Neuronal stem cell (in vitro differentiated cells): ENCODE measurements around the gene ADGRA3.
A peak's percentile ranks its signal among the peaks of the same experiment; 100 is the strongest.

Experiments used
- DNase-seq: peaks from one replicate; pipeline ENCODE4 v3.0.0-alpha.2; 2013; ENCODE audit warnings: low spot score
- H2AFZ ChIP-seq: one replicate; pipeline ENCODE4 v1.6.1; 2013; ENCODE audit warnings: mild to moderate bottlenecking, low read length, inconsistent platforms
- H2AK5ac ChIP-seq: 2 replicates; pipeline ENCODE4 v1.6.1; 2013; ENCODE audit warnings: low read depth, mild to moderate bottlenecking, inconsistent platforms, low read length, moderate library complexity, mixed read lengths
- H2BK120ac ChIP-seq: 2 replicates; pipeline ENCODE4 v1.6.1; 2013; ENCODE audit warnings: low read depth, mild to moderate bottlenecking, inconsistent platforms, low read length, moderate library complexity, mixed read lengths
- H2BK12ac ChIP-seq: one replicate; pipeline ENCODE4 v1.6.1; 2013; ENCODE audit warnings: low read length, inconsistent platforms
- H2BK15ac ChIP-seq: 2 replicates; pipeline ENCODE4 v1.6.1; 2013; ENCODE audit warnings: mild to moderate bottlenecking, low read length, inconsistent platforms, mixed read lengths
- H2BK5ac ChIP-seq: one replicate; pipeline ENCODE4 v1.6.1; 2013; ENCODE audit warnings: inconsistent platforms, mild to moderate bottlenecking, low read length, moderate library complexity
- H3K14ac ChIP-seq: one replicate; pipeline ENCODE4 v1.6.1; 2013; ENCODE audit warnings: low read length, inconsistent platforms
- H3K18ac ChIP-seq: 2 replicates; pipeline ENCODE4 v1.6.1; 2013; ENCODE audit warnings: low read length, inconsistent platforms
- H3K23ac ChIP-seq: 2 replicates; pipeline ENCODE4 v1.6.1; 2013; ENCODE audit warnings: low read depth, mild to moderate bottlenecking, mixed read lengths, low read length, inconsistent platforms; ENCODE audit not compliant: poor library complexity
- H3K27ac ChIP-seq: replicated peaks from 3 replicates; pipeline ENCODE4 v1.5.1; 2013; ENCODE audit warnings: low read length, inconsistent platforms
- H3K27me3 ChIP-seq, 3 experiments: 2 replicates each; pipeline ENCODE4 v1.6.1; 2013; ENCODE audit warnings: low read length in 3 of 3, mild to moderate bottlenecking in 2 of 3, inconsistent platforms in 1 of 3, low read depth in 1 of 3, mixed read lengths in 1 of 3, moderate library complexity in 1 of 3; ENCODE audit not compliant: control insufficient read depth in 3 of 3, insufficient read depth in 3 of 3
- H3K36me3 ChIP-seq, 2 donors: replicated peaks in 1 of 2; 2 replicates each; pipeline ENCODE4 v1.6.1; 2013; ENCODE audit warnings: low read length in 2 of 2; ENCODE audit not compliant: control insufficient read depth in 2 of 2, insufficient read depth in 2 of 2
- H3K4ac ChIP-seq: 2 replicates; pipeline ENCODE4 v1.6.1; 2013; ENCODE audit warnings: inconsistent platforms, mild to moderate bottlenecking, low read length, moderate library complexity
- H3K4me1 ChIP-seq, 2 donors: 1 replicate in 1 of 2; 2 replicates in 1 of 2; pipeline ENCODE4 v1.6.1; 2013; ENCODE audit warnings: low read length in 2 of 2, low read depth in 1 of 2; ENCODE audit not compliant: control insufficient read depth in 2 of 2, insufficient read depth in 1 of 2
- H3K4me2 ChIP-seq: one replicate; pipeline ENCODE4 v1.6.1; 2013; ENCODE audit warnings: mild to moderate bottlenecking, low read length, inconsistent platforms; ENCODE audit not compliant: insufficient read depth, poor library complexity, severe bottlenecking
- H3K4me3 ChIP-seq, 2 donors: 2 replicates each; pipeline ENCODE4 v1.5.1; 2013; ENCODE audit warnings: low read length in 2 of 2, mild to moderate bottlenecking in 2 of 2, inconsistent platforms in 1 of 2, moderate library complexity in 1 of 2
- H3K79me1 ChIP-seq: one replicate; pipeline ENCODE4 v1.6.1; 2013; ENCODE audit warnings: low read depth, mild to moderate bottlenecking, inconsistent platforms, low read length, moderate library complexity
- H3K9ac ChIP-seq: one replicate; pipeline ENCODE4 v1.6.1; 2013; ENCODE audit warnings: mild to moderate bottlenecking, low read depth, low read length, inconsistent platforms; ENCODE audit not compliant: poor library complexity
- H3K9me3 ChIP-seq, 2 donors: replicated peaks in 1 of 2; 2 replicates each; pipeline versions ENCODE3 to v1.6.1; 2013; ENCODE audit warnings: low read length in 2 of 2, mild to moderate bottlenecking in 2 of 2, inconsistent platforms in 1 of 2, low read depth in 1 of 2, mixed read lengths in 1 of 2, moderate library complexity in 1 of 2; ENCODE audit not compliant: control insufficient read depth in 2 of 2, insufficient read depth in 1 of 2
- H4K8ac ChIP-seq: one replicate; pipeline ENCODE4 v1.6.1; 2013; ENCODE audit warnings: low read depth, mild to moderate bottlenecking, inconsistent platforms, low read length, moderate library complexity
- H4K91ac ChIP-seq: one replicate; pipeline ENCODE4 v1.6.1; 2013; ENCODE audit warnings: low read length, low read depth, mild to moderate bottlenecking, inconsistent platforms; ENCODE audit not compliant: poor library complexity
- WGBS, 2 donors: extraction: QIAGEN DNeasy Blood & Tissue Kit; methylation state at CpG; one replicate each; pipeline ENCODE4 v1.1.7; 2013; ENCODE audit warnings: missing lambda C conversion rate in 2 of 2, mixed read lengths in 1 of 2; ENCODE audit not compliant: insufficient read length in 2 of 2, insufficient replicate concordance in 1 of 2; ENCODE audit errors: extremely low coverage in 2 of 2; 5-methylcytosine and 5-hydroxymethylcytosine counted together

ADGRA3 gene

DNA sequence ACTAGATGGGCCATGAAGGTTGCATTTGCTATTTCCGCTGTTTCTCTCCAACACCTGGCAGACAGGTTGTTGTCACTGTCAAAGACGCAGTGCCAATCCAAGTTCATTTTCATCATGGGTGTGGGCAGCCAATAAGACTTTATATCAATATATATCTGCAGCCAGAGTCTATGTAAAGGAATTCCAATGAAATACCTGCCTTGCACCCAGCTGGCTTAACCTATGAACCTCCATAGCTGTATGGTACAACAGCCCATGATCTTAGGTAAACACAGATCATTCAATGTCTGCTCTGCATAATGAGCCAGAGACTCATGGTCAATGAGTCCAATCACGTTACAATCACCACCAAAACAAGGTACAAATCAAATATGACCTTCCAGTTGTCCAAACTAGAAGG, 37.7 kb upstream of the ADGRA3 start:
- Histone ChIP-seq H2AK5ac (no peak overlapping the region), H3K14ac (no peak overlapping the region), H4K8ac (no peak overlapping the region), H2BK120ac (no peak overlapping the region), H4K91ac (no peak overlapping the region), H3K36me3 (no peaks in the 10 kb centered on the region), H2AFZ (no peak overlapping the region), H2BK5ac (no peak overlapping the region), H3K23ac (no peak overlapping the region), H2BK15ac (no peak overlapping the region), H3K9me3 (no peaks in the 10 kb centered on the region), H3K9ac (no peak overlapping the region), H3K18ac (no peak overlapping the region), H3K4ac (no peak overlapping the region), H3K4me3 (no peak overlapping the region), H3K4me2 (no peak overlapping the region), H3K4me1 (no peaks in the 10 kb centered on the region), H3K27me3 (no peaks in the 10 kb centered on the region), H3K79me1 (no peaks in the 10 kb centered on the region), H2BK12ac (no peak overlapping the region), H3K27ac (no peak overlapping the region)
- no peak for DNase-seq
- WGBS, 2 donors = no CpG with 5 or more reads among the region's 3 CpGs

- H3K9me3 ChIP-seq = no peaks in the 10 kb centered on the region
- H3K18ac ChIP-seq = no peak overlapping the region
- no peaks in the 10 kb centered on the region for H3K36me3 ChIP-seq
- no peak overlapping the region for H2BK5ac ChIP-seq
- H3K79me1 ChIP-seq = no peaks in the 10 kb centered on the region
- no peak overlapping the region for H2AFZ ChIP-seq
- H4K91ac ChIP-seq = no peak overlapping the region
- H4K8ac ChIP-seq = no peak overlapping the region
- no peak overlapping the region for H2BK120ac ChIP-seq
- no CpG with 5 or more reads among the region's 3 CpGs for WGBS, 2 donors
- no peak overlapping the region for H3K23ac ChIP-seq
- H3K4ac ChIP-seq = no peak overlapping the region
- no peak overlapping the region for H3K14ac ChIP-seq
- no peak overlapping the region for H2BK15ac ChIP-seq
- H3K4me1 ChIP-seq = no peaks in the 10 kb centered on the region
- H3K27me3 ChIP-seq = no peaks in the 10 kb centered on the region
- DNase-seq = no peak
- no peak overlapping the region for H2BK12ac ChIP-seq
- H3K4me3 ChIP-seq = no peak overlapping the region
- H3K9ac ChIP-seq = no peak overlapping the region
- H3K4me2 ChIP-seq = no peak overlapping the region
- H3K27ac ChIP-seq = no peak overlapping the region
- H2AK5ac ChIP-seq = no peak overlapping the region
Measured at GRCh38 chr4:22552812-22553211, 36.9 kb upstream of the ADGRA3 start.

GRCh38 chr4:22551550-22551949, 35.7 kb upstream of the ADGRA3 start:
- Histone ChIP-seq H3K9ac (no peak overlapping the region), H2BK120ac (no peak overlapping the region), H3K18ac (no peak overlapping the region), H2BK12ac (no peak overlapping the region), H3K4me2 (no peak overlapping the region), H4K8ac (no peak overlapping the region), H2BK5ac (no peak overlapping the region), H2BK15ac (no peak overlapping the region), H3K27ac (no peak overlapping the region), H3K27me3 (no peaks in the 10 kb centered on the region), H3K4me3 (no peak overlapping the region), H2AK5ac (no peak overlapping the region), H3K4ac (no peak overlapping the region), H3K79me1 (no peaks in the 10 kb centered on the region), H3K14ac (no peak overlapping the region), H3K4me1 (no peaks in the 10 kb centered on the region), H2AFZ (no peak overlapping the region), H3K23ac (no peak overlapping the region), H3K9me3 (no peaks in the 10 kb centered on the region), H4K91ac (no peak overlapping the region), H3K36me3 (no peaks in the 10 kb centered on the region)
- WGBS, 2 donors = no CpG with 5 or more reads among the region's 1 CpG
- no peak for DNase-seq

DNA sequence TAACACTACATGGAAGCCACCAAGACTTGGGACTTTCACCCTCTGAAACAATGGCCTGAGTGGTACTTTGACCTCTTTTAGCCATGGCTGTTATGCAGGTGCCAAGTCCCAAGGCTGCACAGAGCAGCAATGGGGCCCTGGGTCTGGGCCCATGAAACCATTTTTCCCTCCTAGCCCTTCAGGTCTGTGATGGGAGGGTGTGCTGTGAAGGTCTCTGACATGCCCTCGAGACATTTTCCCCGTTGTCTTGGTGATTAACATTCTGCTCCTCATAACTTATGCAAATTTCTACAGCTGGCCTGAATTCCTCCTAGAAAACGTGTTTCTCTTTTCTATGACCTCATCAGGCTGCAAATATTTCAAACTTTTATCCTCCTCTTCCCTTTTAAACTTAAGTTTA, 30.4 kb upstream of the ADGRA3 start:
- no peak overlapping the region for H4K8ac ChIP-seq
- H3K27me3 ChIP-seq = no peaks in the 10 kb centered on the region
- no CpG with 5 or more reads among the region's 3 CpGs for WGBS, 2 donors
- no peak overlapping the region for H2AFZ ChIP-seq
- no peak overlapping the region for H3K14ac ChIP-seq
- no peak overlapping the region for H2BK5ac ChIP-seq
- no peak for DNase-seq
- H2AK5ac ChIP-seq = no peak overlapping the region
- H3K4me2 ChIP-seq = no peak overlapping the region
- no peak overlapping the region for H3K27ac ChIP-seq
- H3K4me3 ChIP-seq = peak overlapping the region in 1 of 2 donors; percentile 39
- no peaks in the 10 kb centered on the region for H3K4me1 ChIP-seq
- no peak overlapping the region for H3K18ac ChIP-seq
- no peak overlapping the region for H3K23ac ChIP-seq
- H4K91ac ChIP-seq = no peak overlapping the region
- H3K4ac ChIP-seq = no peak overlapping the region
- H3K9me3 ChIP-seq = peaks cover 0 to 3% of the 10 kb centered on the region in 2 donors
- no peak overlapping the region for H2BK120ac ChIP-seq
- H3K36me3 ChIP-seq = no peaks in the 10 kb centered on the region
- no peak overlapping the region for H3K9ac ChIP-seq
- no peak overlapping the region for H2BK12ac ChIP-seq
- no peak overlapping the region for H2BK15ac ChIP-seq
- no peaks in the 10 kb centered on the region for H3K79me1 ChIP-seq
